Measurements from ENCODE around the gene PCDH18.

The PCDH18 gene

DNA sequence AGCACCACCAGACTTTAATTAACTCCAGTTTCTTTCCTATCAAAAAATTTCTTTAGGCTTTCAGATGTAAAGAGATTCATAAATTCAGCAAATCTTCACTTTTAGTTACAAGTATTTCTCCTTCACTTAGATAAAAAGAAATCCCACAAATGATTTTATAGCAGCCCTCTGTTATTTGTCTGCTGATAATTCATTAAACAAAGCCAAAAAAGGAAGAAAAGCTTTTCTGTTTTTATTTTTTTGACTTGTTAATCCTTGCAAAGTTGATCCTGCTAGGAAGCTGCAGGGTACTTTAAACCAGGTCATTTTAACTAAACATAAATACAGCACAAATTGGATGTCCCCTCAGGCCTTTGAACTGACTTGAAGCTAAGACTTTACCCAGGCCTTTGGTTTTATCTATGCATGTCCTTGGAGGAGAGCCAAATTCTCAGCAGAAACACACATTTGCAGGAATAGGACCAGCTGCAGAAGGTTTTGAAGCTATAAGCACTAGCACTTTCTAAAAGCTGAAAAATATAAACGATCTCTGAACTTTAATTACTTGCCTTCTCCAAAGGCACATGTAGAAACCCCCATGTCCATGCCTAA is 57.5 kb downstream of the PCDH18 start:
- TF ChIP-seq, protein P1, sequence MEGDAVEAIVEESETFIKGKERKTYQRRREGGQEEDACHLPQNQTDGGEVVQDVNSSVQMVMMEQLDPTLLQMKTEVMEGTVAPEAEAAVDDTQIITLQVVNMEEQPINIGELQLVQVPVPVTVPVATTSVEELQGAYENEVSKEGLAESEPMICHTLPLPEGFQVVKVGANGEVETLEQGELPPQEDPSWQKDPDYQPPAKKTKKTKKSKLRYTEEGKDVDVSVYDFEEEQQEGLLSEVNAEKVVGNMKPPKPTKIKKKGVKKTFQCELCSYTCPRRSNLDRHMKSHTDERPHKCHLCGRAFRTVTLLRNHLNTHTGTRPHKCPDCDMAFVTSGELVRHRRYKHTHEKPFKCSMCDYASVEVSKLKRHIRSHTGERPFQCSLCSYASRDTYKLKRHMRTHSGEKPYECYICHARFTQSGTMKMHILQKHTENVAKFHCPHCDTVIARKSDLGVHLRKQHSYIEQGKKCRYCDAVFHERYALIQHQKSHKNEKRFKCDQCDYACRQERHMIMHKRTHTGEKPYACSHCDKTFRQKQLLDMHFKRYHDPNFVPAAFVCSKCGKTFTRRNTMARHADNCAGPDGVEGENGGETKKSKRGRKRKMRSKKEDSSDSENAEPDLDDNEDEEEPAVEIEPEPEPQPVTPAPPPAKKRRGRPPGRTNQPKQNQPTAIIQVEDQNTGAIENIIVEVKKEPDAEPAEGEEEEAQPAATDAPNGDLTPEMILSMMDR (conservative IDR thresholded peaks at IDR 0.05; ENCODE audit: low read depth): no peak
- POLR2A ChIA-PET (ENCODE audit: low non-redundant PET): no interaction called here
- DNase-seq (ENCODE audit: low spot score): no peak
- CTCF ChIA-PET: no interaction called here
- no peak overlapping the region for H3K27ac ChIP-seq

DNA sequence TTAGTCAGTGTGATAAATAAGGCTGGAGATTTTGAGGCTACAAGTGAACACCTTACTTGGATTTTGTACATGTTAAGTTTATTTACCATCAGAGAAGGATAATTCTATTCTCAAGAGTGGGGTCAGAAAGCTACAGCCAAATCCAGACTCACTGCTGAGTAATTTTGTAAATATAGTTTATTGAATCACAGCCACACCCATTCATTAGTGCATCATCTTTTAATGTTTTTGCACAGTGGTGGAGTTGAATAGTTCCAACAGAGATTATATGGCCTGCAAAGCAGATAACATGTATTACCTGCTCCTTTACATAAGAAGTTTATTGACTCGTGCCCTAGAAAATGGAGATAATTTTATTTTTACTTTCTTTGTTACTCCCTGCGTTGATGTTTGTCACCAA is 60.4 kb downstream of the PCDH18 start:
- POLR2A ChIA-PET (ENCODE audit: low non-redundant PET): no interaction called here
- CTCF ChIA-PET: no interaction called here
- no peak overlapping the region for H3K27ac ChIP-seq
- TF ChIP-seq, protein P1 (conservative IDR thresholded peaks at IDR 0.05; ENCODE audit: low read depth): no peak
- DNase-seq (ENCODE audit: low spot score): peak; percentile 16

DNA sequence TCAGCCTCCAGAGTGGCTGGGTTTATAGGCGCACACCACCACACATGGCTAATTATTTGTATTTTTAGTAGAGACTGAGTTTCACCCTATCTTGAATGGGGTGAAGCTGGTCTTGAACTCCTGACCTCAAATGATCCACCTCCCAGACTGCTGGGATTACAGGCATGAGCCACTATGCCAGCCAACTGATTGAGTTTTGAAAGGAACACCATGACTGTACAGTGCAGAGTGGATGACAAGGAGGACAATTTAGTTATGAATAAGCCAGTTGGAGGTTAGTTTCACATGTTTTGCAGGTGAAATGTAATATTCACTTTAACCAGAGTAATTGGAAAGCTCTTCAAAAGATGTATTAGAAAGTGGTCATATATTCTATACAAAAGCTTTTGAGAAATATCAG is 60.8 kb downstream of the PCDH18 start:
- CTCF ChIA-PET: no interaction called here
- POLR2A ChIA-PET (ENCODE audit: low non-redundant PET): no interaction called here

DNA sequence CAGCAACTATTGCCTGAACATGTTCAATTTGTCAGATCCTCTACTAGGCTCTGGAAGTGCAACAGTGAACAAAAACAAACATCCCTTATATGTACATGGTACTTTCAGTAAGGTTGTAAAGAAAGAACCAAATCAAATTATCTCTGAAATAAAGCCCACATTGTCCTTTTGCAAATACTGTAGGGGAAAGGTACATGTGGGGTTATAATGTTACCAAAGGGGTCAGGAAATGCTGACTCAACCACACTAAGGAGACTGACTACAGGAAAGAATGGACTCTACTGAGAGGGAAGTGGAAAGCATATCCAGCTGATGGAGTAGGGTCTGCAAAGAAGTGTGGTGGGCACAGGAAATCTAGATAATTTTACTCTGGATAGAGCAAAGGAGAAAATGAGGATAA is 61.5 kb downstream of the PCDH18 start:
- ChIA-PET CTCF (no interaction called here), POLR2A (ENCODE audit: low non-redundant PET) (no interaction called here)
- no peak for DNase-seq (ENCODE audit: low spot score)
- TF ChIP-seq, protein P1 (conservative IDR thresholded peaks at IDR 0.05; ENCODE audit: low read depth): no peak
- no peak overlapping the region for H3K27ac ChIP-seq

More for the DNA sequence above, 60.8 kb downstream of the PCDH18 start:
- TF ChIP-seq, protein P1 (conservative IDR thresholded peaks at IDR 0.05; ENCODE audit: low read depth): no peak
- no peak overlapping the region for H3K27ac ChIP-seq
- no peak for DNase-seq (ENCODE audit: low spot score)

All from RWPE1 (cell line).